Pancreas (tissue), 10 donors: Measurements from ENCODE around the gene KRT15. TPM values are rescaled to one million over a fixed set of nuclear protein-coding genes. Genes with fewer than 3 reads are reported as not detected.

ENCODE experiments used
- ATAC-seq, 4 donors: fragments of 200-7000 bp; cut with Tn5 transposase; one replicate each; pipeline versions ENCODE4 v1.8.0 to v1.9.1; 2020; ENCODE audit warnings: mild to moderate bottlenecking in 4 of 4, moderate library complexity in 4 of 4
- DNase-seq, 6 donors: peaks; one replicate each; pipeline ENCODE4 v3.0.0-alpha.2; 2020
- FAIRE-seq: peaks from 2 replicates; lab custom pipeline; 2012; peaks lifted over from hg19 to GRCh38; lab: Jason Lieb, UNC
- H3K27ac ChIP-seq, 4 donors: fragments of 200-600 bp; sonication (generic); 1 replicate in 3 of 4; 2 replicates in 1 of 4; pipeline versions ENCODE4 v1.5.0 to v1.8.0; 2020
- H3K27me3 ChIP-seq, 4 donors: fragments of 200-600 bp; one replicate each; pipeline ENCODE4 v1.8.0; 2021
- H3K36me3 ChIP-seq, 3 donors: fragments of 200-600 bp; sonication (generic) in 1 of 3; one replicate each; pipeline versions ENCODE4 v1.5.0 to v1.8.0; 2020 to 2021
- H3K4me1 ChIP-seq, 3 donors: fragments of 200-600 bp; one replicate each; pipeline ENCODE4 v1.8.0; 2021
- H3K4me3 ChIP-seq, 4 donors: fragments of 200-600 bp; sonication (generic) in 2 of 4; one replicate each; pipeline versions ENCODE4 v1.5.0 to v1.8.0; 2020 to 2021
- H3K9me3 ChIP-seq, 4 donors: fragments of 200-600 bp; one replicate each; pipeline ENCODE4 v1.8.0; 2021
- CTCF ChIP-seq, 4 donors: fragments of 200-600 bp; sonication (generic) in 3 of 4; IDR thresholded peaks; one replicate each; pipeline versions ENCODE4 v1.5.0 to v1.8.0; 2021; ENCODE audit warnings: antibody characterized with exemption in 4 of 4
- WGBS, 2 donors: extraction: QIAGEN DNeasy Blood & Tissue Kit; methylation state at CpG; one replicate each; pipeline ENCODE4 v1.1.7; 2013; 5-methylcytosine and 5-hydroxymethylcytosine counted together
- intact Hi-C, 3 donors: fragments of 100-400 bp; cut with DNase I; formaldehyde crosslinking; loops; one replicate each; pipeline versions ENCODE4 v1.11.1 to v1.14.2; 2022
- polyA plus RNA-seq, 2 donors: library from polyadenylated mRNA; stranded (reverse); fragments of 200-250 nt; gene quantifications; one replicate each; pipeline ENCODE4 v1.2.3, GENCODE V29; 2013
- total RNA-seq, 6 donors: library from RNA; stranded (reverse); fragmentation: NEBNext Ultra II Directional in 4 of 6; extraction: Animal tissue kit (Norgen Biotek cat#: 25700) in 4 of 6; gene quantifications; one replicate each; pipeline versions ENCODE4 v1.2.1 to v1.2.4, GENCODE V29; 2021 to 2023
- donor health status: healthy with polysubstance abuse.
- donor health status: DM: no; HTN: no; CAD: no; lungs with moderate emphysema.
- donor health status: DM: no; HTN: no; CAD: no.
- donor health status: control.
- donor health status: control.
- donor health status: Bipolar disorder and iron deficiency.
- donor health status: DM: yes; HTN: yes; CAD: no.
- donor health status: DM: no; HTN: no; CAD: no.
- donor health status: DM: no; HTN: no; CAD: no.
- donor health status: DM: yes; HTN: yes; CAD: no.

The KRT15 gene
- total and polyA plus RNA-seq, 8 donors, result 0.20 to 1.4 (median 0.78) TPM

GRCh38 chr17:41504246-41504977, 14.3 kb downstream of the KRT15 start:
- 48 to 51% methylated on average over 8 of the region's 8 CpGs for WGBS, 2 donors
- peak in 1 of 6 donors; percentile 1 for DNase-seq

GRCh38 chr17:41503202-41503601, 15.5 kb downstream of the KRT15 start:
- no peak overlapping the region for H3K4me3 ChIP-seq
- no peaks in the 10 kb centered on the region for H3K36me3 ChIP-seq
- H3K4me1 ChIP-seq, result no peaks in the 10 kb centered on the region
- WGBS, 2 donors, result 73 to 81% methylated on average over 9 of the region's 9 CpGs
- intact Hi-C loops, result no loop called here
- TF ChIP-seq CTCF (IDR thresholded peaks at IDR 0.05), result no peak
- no peak overlapping the region for H3K27ac ChIP-seq
- ATAC-seq (no peak), DNase-seq (peak in 1 of 6 donors; percentile 6), FAIRE-seq (no peak)
- no peaks in the 10 kb centered on the region for H3K27me3 ChIP-seq
- H3K9me3 ChIP-seq, result no peaks in the 10 kb centered on the region

More at GRCh38 chr17:41504246-41504977, 14.3 kb downstream of the KRT15 start:
- intact Hi-C loops, result no loop called here
- Histone ChIP-seq H3K4me1 (no peaks in the 10 kb centered on the region), H3K36me3 (no peaks in the 10 kb centered on the region), H3K27ac (no peak overlapping the region), H3K4me3 (no peak overlapping the region), H3K27me3 (no peaks in the 10 kb centered on the region), H3K9me3 (no peaks in the 10 kb centered on the region)
- no peak for ATAC-seq
- no peak for TF ChIP-seq CTCF (IDR thresholded peaks at IDR 0.05)
- no peak for FAIRE-seq

GRCh38 chr17:41500131-41500911, 18.4 kb downstream of the KRT15 start:
- ATAC-seq (peak in 1 of 4 donors; percentile 14), DNase-seq (no peak), FAIRE-seq (no peak)
- intact Hi-C loops, result no loop called here
- Histone ChIP-seq H3K27me3 (no peaks in the 10 kb centered on the region), H3K4me1 (no peaks in the 10 kb centered on the region), H3K36me3 (no peaks in the 10 kb centered on the region), H3K9me3 (no peaks in the 10 kb centered on the region), H3K4me3 (no peak overlapping the region), H3K27ac (no peak overlapping the region)
- no peak for TF ChIP-seq CTCF (IDR thresholded peaks at IDR 0.05)
- WGBS, 2 donors, result 69 to 70% methylated on average over 15 of the region's 15 CpGs

- no peak for DNase-seq
- Histone ChIP-seq H3K27ac (no peak overlapping the region), H3K4me1 (no peaks in the 10 kb centered on the region), H3K27me3 (no peaks in the 10 kb centered on the region), H3K36me3 (no peaks in the 10 kb centered on the region), H3K9me3 (no peaks in the 10 kb centered on the region), H3K4me3 (no peak overlapping the region)
- 62 to 83% methylated on average over 5 of the region's 5 CpGs for WGBS, 2 donors
- no peak for FAIRE-seq
- TF ChIP-seq CTCF (IDR thresholded peaks at IDR 0.05), result no peak
- intact Hi-C loops, result no loop called here
- no peak for ATAC-seq
Measured at GRCh38 chr17:41499714-41500113, 19.0 kb downstream of the KRT15 start.
